ENCODE measurements around the gene PMEPA1.

Gene PMEPA1

DNA sequence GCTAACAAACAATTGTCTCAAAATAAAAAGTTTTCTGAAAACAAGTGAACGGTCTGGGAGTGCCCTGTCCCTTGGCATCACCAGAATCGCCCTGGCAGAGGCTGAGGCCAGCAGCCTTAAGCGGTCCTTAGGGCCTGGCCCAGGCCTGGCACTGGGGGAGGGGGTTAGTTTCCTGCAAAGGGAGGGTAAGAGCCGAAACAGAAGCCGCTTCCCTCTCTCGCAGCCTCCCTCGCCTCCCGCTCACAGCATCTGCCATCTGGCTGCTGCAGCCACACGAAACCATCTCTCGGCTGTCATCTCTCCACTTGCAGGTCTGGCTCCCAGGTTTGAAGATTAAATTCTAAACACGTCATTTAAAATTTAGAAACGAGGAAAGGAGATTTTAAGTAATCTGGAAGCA, 31.5 kb downstream of the PMEPA1 start:
- Mint-ChIP-seq H3K36me3 (ENCODE audit: low read depth) (peaks cover 6% of the 10 kb centered on the region), H3K9me3 (no peaks in the 10 kb centered on the region), H3K27ac (peak overlapping the region in 2 of 3 experiments; percentile 83 to 98), H3K4me1 (peaks cover 93% of the 10 kb centered on the region), H3K27me3 (ENCODE audit: low read depth) (peaks cover 6% of the 10 kb centered on the region), H3K4me3 (no peak overlapping the region)
- TF ChIP-seq, protein P1, sequence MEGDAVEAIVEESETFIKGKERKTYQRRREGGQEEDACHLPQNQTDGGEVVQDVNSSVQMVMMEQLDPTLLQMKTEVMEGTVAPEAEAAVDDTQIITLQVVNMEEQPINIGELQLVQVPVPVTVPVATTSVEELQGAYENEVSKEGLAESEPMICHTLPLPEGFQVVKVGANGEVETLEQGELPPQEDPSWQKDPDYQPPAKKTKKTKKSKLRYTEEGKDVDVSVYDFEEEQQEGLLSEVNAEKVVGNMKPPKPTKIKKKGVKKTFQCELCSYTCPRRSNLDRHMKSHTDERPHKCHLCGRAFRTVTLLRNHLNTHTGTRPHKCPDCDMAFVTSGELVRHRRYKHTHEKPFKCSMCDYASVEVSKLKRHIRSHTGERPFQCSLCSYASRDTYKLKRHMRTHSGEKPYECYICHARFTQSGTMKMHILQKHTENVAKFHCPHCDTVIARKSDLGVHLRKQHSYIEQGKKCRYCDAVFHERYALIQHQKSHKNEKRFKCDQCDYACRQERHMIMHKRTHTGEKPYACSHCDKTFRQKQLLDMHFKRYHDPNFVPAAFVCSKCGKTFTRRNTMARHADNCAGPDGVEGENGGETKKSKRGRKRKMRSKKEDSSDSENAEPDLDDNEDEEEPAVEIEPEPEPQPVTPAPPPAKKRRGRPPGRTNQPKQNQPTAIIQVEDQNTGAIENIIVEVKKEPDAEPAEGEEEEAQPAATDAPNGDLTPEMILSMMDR (IDR thresholded peaks at IDR 0.05; ENCODE audit: unreplicated experiment in 3 of 3): no peak

DNA sequence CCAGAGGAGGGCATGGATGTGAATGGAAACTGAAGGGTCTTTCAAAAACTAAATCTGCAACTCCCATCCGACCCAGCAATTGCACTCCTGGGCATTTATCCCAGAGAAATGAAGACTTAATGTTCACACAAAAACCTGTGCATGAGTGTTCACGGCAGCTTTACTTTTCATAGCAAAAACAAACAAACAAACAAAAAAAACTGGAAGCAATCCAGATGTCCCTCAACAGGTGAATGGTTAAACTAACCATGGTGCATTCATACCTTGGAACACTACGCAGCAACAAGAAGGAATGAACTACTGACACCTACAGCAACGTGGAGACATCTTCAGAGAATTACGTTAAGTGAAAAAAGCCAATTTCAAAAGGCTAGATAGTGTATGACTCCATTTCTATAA, 32.2 kb downstream of the PMEPA1 start:
- H3K36me3 Mint-ChIP-seq (ENCODE audit: low read depth): peaks cover 6% of the 10 kb centered on the region
- H3K27me3 Mint-ChIP-seq (ENCODE audit: low read depth): peaks cover 6% of the 10 kb centered on the region
- no peaks in the 10 kb centered on the region for H3K9me3 Mint-ChIP-seq
- peaks cover 90% of the 10 kb centered on the region for H3K4me1 Mint-ChIP-seq
- no peak overlapping the region for H3K4me3 Mint-ChIP-seq
- TF ChIP-seq, protein P1 (IDR thresholded peaks at IDR 0.05; ENCODE audit: unreplicated experiment in 3 of 3): no peak
- peak overlapping the region in 2 of 3 experiments; percentile 83 to 98 for H3K27ac Mint-ChIP-seq

- Mint-ChIP-seq H3K27ac (peak overlapping the region in 2 of 3 experiments; percentile 83 to 98), H3K4me3 (peak overlapping the region in 2 of 3 experiments; percentile 5 to 25), H3K36me3 (ENCODE audit: low read depth) (peaks cover 6% of the 10 kb centered on the region), H3K27me3 (ENCODE audit: low read depth) (peaks cover 6% of the 10 kb centered on the region), H3K9me3 (no peaks in the 10 kb centered on the region), H3K4me1 (peaks cover 89% of the 10 kb centered on the region)
- TF ChIP-seq, protein P1 (IDR thresholded peaks at IDR 0.05; ENCODE audit: unreplicated experiment in 3 of 3): no peak
These were observed 32.9 kb downstream of the PMEPA1 start for GRCh38 chr20:57676589-57677583.

DNA sequence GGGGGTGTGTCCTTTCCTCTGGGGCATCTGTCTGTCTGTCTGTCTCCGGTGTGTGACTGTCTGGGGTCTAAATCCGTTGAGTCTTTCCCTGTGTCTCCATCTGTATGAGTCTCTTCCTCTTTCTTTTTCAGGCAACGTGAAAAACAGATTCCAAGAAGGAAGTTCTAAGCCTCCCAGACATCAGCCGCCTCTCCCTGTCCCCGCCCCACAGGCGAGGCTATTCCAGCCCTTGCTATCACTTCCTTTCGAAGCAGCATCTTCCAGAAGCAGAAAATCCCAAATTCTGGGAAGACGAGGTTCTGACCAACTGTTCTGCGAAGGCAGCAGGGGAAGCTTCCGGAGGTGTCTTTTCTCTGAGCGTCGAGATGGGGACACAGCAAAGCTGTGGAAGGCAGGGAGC, 34.0 kb downstream of the PMEPA1 start:
- Mint-ChIP-seq H3K27me3 (ENCODE audit: low read depth) (peaks cover 3% of the 10 kb centered on the region), H3K4me1 (peaks cover 90% of the 10 kb centered on the region), H3K27ac (peak overlapping the region; percentile 61 to 98 (median 63)), H3K9me3 (no peaks in the 10 kb centered on the region), H3K4me3 (peak overlapping the region in 2 of 3 experiments; percentile 17 to 45), H3K36me3 (ENCODE audit: low read depth) (peaks cover 6% of the 10 kb centered on the region)
- TF ChIP-seq, protein P1 (IDR thresholded peaks at IDR 0.05; ENCODE audit: unreplicated experiment in 3 of 3): no peak

DNA sequence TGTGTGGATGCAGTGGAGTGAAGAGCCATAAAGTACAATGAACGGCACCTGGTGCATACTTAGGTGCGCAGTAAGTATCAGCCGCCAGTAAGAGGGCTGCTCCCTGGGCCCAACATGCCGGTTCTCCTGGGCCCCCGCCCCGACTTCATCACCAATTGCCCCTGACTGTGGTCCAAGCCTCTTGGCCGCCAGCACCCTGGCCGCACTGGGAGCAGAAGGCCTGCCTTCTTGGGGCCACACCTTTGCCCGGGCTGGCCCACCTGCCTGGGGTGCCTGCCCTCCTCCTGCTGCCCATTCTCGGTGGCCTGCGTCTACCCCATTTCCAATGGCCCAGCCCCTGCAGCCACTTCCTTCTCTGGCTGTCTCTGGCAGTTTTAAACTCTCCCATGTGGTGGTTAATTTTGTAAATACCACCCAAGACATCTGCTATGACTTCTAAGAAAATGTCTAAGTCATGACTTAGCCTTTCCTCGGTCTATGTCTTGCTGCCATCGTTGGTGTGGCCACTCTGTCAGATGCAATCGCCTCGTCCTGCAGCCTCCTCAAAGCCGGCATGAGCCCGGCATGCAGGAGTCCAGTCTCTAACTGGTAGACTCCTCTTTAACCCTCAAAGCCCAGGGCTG, 36.8 kb downstream of the PMEPA1 start:
- Mint-ChIP-seq H3K36me3 (ENCODE audit: low read depth) (no peaks in the 10 kb centered on the region), H3K27me3 (ENCODE audit: low read depth) (no peaks in the 10 kb centered on the region), H3K4me3 (no peak overlapping the region), H3K27ac (peak overlapping the region in 2 of 3 experiments; percentile 81 to 98), H3K4me1 (peaks cover 80% of the 10 kb centered on the region), H3K9me3 (no peaks in the 10 kb centered on the region)
- TF ChIP-seq, protein P1 (IDR thresholded peaks at IDR 0.05; ENCODE audit: unreplicated experiment in 3 of 3): no peak

Measured in nephron (organoid).